ELF-1 (cell line): ENCODE data around the gene RPS6KA5.
"Not testable (repeated sequence)": the region's sequence is repeated elsewhere in the genome, so short reads cannot be mapped to it uniquely, and the experiment has no call there.

Experiments
- DNase-seq: peaks from one replicate; pipeline ENCODE4 v3.0.0-alpha.2; 2016; ENCODE audit warnings: low read depth, low spot score

Gene RPS6KA5

DNA sequence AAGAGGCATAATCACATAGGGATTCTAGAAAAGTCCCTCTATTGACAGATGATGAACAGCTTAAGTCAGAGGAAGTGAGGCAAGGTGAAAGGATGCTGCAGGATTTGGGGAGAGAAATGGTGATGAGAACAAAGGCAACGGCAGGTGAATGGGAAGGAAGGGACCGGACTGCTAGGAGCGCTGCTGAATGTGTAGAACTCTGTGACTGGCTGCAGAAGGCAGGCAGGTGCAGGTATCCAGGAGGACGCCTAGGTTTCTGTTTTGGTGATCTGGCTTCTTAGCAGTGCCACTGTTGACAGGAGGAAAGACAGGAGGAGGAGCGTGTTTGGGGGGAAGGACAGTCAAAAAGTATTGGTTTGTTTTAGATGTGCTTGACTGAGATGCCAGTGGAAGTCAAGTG, 185.8 kb downstream of the RPS6KA5 start:
- no peak for DNase-seq

DNA sequence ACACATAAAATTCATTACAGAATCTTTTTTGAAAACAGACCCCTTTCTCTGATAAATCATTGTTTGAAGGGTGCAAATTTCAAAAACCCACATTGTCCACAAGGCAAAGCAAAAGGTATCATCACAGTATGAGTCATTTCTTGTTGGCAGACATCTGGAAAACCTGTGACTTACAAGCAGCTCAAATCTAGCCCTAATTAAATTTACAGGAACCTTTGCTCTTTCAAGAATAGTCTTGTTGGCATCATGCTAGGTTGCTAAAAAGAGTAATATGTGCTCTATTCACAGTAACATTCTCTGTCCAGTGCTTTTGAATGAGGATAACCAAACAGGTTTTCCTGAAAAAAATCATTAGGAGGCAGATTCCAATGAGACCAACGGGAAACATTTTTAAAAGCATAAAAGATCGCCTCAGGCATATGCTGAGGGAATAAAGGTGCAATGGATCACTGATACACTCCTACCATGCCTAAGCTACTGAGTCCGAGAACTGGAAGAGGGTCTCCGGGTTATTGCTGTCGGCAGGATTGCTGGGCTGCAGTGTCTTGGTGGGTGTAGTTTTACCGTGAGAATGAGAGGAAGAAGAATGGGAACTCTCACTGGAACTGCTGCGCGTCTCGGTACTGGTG, 188.7 kb downstream of the RPS6KA5 start:
- DNase-seq = no peak

DNA sequence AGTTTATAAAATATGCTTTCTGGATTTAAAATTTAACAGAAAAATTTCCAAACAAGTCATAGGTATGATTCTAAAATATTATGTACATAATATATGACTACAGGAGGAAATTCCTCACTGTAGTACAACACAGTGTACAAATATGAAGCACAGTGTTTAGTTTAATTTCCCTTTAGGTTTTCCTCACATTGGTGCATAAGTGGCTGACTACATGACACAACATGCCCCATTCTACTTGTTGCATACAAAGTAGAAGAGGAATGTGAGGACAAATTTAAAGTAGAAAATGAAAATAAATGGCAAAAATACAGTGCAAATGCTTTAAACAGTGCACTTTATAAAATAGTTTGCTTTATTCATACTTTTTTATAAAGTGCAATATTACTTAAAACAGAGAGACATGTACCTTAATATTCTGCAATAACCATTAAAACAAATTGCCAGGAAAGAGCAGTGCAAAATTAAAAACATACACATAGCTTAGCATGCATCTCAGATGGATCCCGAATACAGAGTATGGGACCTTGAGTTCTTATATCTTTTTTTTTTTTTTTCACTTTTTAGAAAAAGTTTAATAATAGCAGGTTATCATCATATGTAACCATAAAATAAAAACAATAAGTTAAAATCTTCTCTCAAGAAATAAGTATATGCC, 189.4 kb downstream of the RPS6KA5 start:
- no peak for DNase-seq

DNA sequence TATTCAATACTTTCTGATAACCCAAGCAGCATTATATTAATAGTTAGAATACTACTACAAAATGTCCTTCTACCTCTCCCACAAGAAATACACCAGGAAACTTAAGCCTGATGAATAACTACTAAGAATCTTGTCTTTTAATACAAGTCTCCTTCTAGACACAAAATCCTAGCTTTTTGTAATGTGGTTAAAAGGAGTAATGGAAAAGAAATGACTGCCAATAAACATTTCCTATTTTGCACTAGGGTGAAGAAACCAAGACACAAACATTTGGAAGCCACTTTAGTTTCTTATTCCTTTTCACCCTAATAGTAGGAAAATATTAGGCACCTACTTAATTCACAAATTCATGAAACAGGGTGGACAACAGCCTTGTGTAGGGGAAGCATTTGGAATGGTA, 192.9 kb downstream of the RPS6KA5 start:
- no peak for DNase-seq

DNA sequence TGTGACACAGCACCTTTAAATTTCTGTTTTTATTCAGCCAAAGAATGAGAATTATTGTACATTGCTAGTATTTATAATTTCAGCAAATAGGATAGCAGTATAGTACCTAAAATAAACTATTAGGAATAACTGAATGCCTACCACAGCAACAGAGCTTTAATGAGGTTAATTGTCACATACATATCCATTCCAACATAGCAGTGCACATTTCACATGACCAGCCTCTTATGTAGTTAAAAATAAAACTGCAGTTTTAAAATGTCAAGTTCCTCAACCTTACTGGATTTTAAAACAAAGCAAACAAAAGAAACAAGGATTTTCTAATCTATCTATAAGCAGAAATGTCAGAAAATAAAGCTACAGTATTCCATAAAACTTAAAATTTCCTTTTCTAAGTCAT, 193.6 kb downstream of the RPS6KA5 start:
- no peak for DNase-seq

DNA sequence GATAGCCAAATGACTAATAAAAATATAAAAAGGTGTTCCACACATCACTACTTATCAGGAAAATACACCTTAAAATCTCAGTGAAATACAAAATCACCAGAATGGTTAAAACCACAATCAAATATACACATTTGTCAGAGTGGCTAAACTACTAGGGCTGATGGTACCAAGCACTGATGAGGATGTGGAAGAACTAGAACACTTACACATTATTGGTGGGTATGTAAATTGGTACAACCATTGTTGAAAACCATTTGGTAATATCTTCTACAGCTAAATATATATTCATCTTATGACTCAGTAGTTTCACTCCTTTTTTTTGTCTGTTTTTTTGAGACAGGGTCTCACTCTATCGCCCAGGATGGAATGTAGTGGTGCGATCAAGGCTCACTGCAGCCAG, 195.7 kb downstream of the RPS6KA5 start:
- no peak for DNase-seq

DNA sequence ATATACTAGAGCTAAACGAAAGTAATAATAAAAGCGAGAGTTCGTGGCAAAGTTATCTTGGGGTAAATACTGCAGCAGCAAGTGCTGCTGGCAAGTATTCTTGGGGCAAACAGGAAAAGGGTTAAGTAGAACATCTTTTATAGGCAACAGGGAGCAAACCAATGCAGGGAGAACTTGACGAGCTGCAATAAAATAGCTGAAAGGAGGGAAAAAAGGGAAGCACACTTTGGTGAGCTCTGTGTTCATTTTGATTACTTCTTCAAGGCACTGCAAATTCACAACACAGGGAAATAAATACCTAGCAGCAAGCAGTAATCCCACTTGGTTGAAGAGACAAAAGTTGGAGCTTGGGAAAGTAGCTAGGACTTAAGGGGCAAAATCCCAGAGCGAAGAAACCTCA, 201.9 kb downstream of the RPS6KA5 start:
- DNase-seq = no peak

DNA sequence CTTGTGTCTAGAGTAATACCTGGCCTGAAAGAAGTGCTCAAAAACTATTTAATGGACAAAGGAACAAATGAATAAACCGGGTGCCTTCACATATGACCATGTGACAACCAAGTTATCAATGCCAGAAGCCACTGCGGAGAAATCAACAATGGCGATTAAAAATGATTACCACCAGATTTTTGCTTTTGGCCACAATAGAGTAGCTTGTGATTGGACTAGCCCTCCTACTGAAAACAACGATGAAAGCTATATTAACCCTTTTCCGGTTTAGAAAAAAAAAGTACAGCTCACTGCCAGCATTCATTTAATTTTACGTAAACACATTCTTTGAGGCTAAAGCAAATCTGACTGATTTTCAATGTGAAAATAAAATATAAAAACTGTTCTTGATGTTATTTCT, 202.6 kb downstream of the RPS6KA5 start:
- DNase-seq = no peak

DNA sequence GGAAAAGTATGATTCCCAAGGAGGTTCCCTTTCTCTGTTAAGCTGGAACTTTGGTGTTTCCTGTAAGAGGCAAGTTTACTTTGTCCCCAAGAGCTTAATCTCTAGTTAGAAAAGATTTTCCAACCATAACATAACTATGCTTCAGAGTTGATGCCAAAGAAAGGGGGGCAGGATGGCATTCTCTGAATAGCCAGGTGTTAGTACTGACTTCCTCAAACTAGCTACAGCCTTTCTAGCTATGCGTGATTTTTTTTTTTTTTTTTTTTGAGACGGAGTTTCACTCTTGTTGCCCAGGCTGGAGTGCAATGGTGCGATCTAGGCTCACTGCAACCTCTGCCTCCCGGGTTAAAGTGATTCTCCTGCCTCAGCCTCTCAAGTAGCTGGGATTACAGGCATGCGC, 204.3 kb downstream of the RPS6KA5 start:
- DNase-seq = not testable (repeated sequence)

DNA sequence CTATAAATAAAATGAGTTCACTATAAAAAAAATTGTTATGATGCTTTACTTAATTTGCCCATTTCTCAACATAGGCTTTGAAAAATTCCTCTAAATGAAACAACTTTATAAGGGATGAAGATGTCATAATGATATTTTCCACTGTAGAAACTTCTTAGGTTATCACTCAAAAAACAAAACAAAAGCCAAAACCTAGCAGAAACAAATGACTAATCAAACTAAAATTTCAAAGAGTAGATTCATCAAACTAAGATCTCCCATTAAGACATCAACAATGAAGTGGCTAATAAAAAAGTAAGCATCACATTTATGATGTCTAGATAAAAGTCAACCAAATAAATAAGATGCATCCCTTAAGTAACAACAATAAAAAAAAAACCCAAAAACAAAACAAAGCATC, 207.3 kb downstream of the RPS6KA5 start:
- no peak for DNase-seq

DNA sequence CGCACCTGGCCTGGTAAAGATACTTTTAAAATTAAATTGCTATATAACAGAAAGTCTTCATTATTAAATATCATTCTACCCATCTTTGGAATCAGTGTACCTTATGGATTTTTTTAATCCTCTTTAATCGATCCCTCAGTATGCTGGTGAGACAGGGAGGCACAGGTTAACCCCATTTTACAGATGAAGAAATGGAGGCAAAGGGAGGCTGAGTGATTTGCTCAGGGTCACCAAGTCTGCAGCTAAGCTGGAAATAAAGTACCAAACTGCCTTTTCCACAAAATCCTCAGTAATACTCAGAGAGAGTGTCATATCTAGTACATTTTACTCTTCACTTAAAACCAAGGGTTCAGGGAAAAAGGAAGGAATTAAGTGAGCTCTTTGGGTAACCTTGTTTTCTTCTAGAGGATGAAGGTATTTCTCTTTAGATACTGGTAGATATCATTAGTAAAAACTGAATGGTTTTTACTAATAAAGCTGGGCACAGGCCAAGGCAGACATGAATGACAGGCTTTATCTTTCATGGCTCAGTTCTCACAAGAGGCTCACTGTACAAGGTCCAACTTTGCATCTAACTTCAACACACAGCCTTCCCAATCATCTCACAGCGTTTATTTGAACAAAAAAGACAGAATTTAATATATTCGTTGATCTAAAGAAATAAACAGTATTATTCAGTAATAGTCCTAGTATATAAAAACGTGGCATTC, 209.0 kb downstream of the RPS6KA5 start:
- DNase-seq = no peak

DNA sequence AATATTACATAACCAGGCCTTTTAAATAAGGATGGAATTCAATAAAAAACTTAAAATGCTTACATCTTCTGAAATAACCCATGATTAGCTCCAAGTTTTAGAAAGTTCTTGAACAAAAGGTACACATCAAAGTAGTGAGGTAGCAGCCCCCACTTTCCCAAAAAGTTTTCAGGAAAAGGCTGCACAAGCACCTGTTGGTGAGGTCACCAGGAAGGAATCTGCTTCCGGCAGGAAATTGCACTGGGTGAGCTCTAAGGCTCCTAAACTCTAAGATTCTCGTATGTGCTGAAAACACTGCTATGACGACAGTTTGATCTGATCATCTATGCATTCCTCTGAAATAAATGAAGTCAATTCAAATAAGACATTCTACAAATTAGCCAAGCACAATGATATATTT, 210.0 kb downstream of the RPS6KA5 start:
- peak; percentile 72 for DNase-seq

DNA sequence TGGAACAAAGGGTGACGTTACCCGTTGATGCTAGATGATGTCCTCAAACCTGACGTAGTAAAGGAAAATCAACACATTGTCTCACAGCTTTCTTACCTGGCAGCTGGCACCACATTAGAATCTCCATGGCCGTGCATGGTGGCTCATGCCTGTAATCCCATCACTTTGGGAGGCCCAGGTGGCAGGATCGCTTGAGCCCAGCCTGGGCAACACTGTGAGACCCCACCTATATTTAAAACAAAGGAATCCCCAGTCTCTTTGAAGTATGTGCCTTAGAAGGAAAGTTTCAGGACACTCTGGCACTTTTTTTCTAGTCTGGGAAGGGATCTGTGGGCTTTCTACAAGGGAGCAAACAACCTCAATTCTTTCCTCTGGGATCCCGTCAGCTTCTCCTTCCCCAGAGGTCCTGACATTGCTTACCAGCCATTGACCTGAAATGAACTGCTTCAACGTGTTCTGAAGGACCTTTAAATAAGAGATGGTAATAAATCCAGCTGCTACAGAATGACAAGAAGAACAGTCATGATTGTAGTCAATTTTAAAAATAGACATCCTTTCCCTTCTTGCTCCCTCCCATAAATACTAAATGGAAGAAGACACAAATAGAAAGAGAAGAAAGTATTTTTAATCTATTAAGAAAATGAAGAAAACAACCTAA, 210.5 kb downstream of the RPS6KA5 start:
- no peak for DNase-seq

DNA sequence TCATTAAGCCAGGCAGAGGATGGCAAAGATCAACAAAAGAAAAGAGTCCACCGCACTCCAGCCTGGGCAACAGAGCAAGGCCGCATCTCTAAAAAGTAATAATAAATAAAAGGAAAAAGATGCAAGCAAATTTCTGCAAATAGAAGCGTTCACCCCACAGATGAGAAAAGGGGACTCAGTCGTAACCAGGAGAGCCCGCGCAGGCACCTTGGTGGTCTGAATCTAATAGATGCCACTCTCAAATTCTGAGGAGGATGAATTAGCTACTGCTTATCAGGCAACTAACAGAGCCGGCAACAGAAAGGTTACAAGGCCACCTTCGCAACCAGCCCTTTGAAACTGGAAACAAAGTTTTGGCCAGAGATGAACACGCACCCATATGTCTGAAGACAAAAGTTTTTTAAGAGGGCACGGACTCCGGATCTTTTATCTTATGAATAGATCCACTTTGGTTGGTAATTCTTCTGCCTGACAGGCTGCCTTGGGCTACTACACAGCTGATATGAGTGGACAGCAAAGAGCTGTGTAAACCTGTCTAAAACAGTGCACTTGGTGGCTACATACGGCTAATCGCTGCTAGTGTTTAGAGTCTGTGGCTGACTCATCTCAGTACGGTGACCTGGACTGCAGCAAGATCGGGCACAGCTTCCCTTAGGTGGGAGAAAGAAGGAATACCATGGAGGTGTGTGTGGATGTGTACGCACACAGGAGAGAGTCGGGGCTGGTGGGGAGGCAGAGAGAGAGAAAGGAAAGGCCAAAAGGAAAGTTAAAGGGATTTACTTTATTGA, 211.3 kb downstream of the RPS6KA5 start:
- peak; percentile 22 for DNase-seq

DNA sequence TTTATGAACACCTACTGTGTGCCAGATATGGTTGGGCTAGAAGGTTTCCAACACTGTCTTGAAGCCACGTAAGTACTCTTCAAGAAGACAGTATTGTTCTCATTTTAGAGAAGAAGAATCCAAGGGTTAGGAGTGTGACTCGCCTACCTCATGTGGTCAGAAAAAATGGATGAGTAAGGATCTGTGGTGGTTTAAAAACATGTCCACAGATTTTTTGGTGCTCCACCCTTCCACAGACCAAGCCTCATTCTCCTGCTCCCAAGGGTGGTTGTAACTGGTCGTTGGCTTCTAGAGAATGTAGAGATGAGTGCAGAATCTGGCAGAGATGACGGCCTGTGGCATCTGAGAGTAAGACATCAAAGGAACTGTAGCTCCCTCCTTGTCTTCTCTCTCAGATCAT, 213.9 kb downstream of the RPS6KA5 start:
- no peak for DNase-seq

DNA sequence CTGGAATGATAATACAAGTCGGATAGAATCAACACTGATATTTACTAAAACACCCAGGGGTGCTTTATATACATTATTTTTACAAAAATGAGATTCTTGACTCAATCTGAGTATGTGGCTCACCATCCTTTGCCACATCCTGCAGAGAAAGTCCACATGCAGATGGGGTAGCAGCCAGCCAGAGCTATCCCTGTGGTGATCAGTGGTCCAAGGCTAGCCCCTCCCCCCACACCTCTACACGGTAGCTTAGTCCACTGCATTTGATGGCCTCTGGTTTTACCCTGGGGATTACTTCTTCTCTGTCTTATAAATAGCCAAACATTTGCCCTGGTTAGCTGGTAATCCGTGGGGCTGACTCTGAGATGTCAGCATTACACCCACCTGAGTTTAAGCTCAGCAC, 216.1 kb downstream of the RPS6KA5 start:
- DNase-seq = no peak

DNA sequence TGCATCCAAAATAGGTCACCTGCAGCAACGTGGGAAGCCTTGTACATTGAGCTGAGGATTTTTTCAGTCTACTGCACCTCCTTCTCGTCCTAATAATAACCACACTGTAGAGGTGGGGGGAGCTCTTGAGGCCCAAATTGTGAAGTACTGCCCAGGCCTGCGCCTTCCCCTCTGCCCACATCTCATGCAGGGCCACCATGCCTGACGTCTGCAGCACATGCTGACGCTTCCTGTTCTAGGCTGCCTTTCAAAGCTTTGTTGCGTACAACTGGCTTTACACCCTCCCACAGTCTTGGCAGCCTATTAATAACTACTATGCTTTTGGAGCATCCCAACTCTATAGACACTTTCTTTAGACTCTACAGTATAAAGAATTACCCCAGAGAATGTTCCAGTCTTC, 217.7 kb downstream of the RPS6KA5 start:
- no peak for DNase-seq

DNA sequence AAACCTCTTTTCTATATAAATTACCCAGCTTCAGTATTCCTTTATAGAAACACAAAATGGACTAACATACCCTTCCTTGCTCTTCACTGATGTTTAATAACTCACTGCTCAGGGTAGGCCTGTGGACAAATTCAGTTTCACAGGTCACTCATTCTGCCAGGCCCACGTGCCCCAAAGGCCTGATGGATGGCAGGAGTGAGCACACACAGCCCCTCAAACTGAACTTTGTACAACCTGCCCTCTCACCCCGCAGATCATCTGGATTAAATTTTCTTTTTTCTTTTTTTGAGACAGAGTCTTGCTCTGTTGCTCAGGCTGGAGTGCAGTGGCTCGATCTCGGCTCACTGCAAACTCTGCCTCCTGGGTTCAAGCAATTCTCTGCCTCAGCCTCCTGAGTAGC, 219.8 kb downstream of the RPS6KA5 start:
- DNase-seq = not testable (repeated sequence)

DNA sequence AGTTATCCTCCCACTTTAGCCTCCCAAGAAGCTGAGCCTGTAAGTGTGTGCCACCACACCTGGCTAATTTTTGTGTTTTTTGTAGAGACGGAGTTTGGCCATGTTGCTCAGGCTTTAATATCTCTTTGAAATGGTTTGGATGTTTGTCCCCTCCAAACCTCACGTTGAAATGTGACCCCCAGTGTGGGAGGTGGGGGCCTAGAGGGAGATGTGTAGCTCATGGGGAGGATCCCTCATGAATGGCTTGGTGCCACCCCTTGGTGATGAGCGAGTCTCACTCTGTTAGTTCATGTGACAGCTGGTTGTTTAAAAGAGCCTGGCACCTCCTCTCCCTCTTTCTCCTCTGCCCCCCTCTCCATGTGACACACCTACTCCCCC, 220.6 kb downstream of the RPS6KA5 start:
- no peak for DNase-seq

DNA sequence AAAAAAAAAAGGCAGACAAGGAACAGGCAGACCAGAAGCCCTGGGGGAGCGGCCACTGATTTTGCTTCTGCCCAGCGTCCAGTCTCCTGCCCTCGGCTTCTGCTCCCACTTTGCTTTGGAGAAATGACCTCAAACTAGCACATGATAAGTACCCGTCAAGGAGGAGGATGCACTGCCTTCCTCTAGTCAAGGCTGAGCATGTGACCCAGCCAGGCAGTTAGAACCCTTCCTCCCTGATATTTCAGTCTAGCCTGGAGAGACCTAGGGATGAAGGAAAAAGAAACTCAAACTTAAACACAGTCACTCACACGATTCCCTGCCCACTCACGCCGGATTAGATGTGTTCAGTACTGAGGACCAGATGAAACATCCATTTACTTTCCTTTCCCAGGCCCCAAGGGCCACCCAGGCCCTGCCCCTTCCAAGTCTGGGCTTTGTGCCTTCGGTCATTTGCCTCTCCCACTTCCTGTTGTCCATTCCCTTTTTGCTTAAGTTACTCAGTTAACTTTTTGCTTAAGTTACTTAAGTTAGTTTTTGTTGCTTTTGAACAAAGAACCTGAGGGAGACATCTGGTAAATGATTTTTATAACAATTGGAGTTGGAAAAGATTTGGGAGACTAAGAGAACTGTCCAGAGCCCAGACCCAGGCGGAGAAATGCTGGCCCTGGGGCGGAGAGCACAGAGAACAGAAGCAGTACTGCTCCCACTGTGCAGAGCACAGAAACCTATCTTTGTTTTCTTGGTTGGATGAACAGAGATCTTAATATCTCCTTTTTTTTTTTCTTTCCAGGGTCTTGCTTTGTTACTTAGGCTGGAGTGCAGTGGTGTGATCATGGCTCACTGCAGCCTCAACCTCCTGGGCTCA, 221.2 kb downstream of the RPS6KA5 start:
- no peak for DNase-seq

DNA sequence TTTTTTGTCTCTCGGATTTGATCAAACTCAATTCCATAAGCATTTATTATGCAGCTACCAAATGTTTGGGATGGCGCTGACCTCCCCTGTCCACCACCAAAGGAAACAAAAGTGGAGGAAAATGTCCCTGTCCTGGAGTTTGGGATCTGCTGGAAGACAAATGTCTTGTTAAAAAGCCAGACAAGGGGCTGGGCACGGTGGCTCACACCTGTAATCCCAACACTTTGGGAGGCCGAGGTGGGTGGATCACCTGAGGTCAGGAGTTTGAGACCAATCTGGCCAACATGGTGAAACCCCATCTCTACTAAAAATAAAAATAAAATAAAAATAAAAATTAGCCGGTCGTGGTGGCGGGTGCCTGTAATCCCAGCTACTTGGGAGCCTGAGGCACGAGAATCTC, 221.9 kb downstream of the RPS6KA5 start:
- DNase-seq = not testable (repeated sequence)
